ENCODE measurements around the gene DIRAS1. TPM values are rescaled to one million over a fixed set of nuclear protein-coding genes. Genes with fewer than 3 reads are reported as not detected.

DIRAS1 gene
- 1 to 10 TPM in 2 of 4 donors, under 1 TPM in 1, not detected in 1; 0.62 to 2.5 (median 2.0) TPM for total RNA-seq

GRCh38 chr19:2720777-2721569 is at the start of gene DIRAS1:
Gene DIRAS1 (minus strand): TSS chr19:2721372. CDS start chr19:2717806, 3,566 bp downstream.
- H3K36me3 ChIP-seq: no peaks in the 10 kb centered on the region
- peaks cover 32 to 42% (median 36%) of the 10 kb centered on the region in 3 donors for H3K27me3 ChIP-seq
- no peaks in the 10 kb centered on the region for H3K9me3 ChIP-seq
- intact Hi-C loops (cut with DNase I; ENCODE audit: low total_unique reads) (no loop called here), in situ Hi-C loops (cut with MboI; ENCODE audit: low sequenced_read_pairs in 4 of 4) (no loop called here)
- DNase-seq (no peak), ATAC-seq (no peak)
- H3K27ac ChIP-seq: no peak within 1 kb of the TSS
- peaks cover 12 to 14% of the 10 kb centered on the region in 2 donors for H3K4me1 ChIP-seq
- H3K4me3 ChIP-seq: peak within 1 kb of the TSS in 1 of 4 donors; percentile 23
- no peak for TF ChIP-seq POLR2A (IDR thresholded peaks at IDR 0.05)
- TF ChIP-seq CTCF (IDR thresholded peaks at IDR 0.05 in 4 of 5, conservative IDR thresholded peaks at IDR 0.05 in 1 of 5): no peak

- H3K4me1 ChIP-seq: peaks cover 34 to 50% of the 10 kb centered on the region in 2 donors
- ATAC-seq (peak; percentile 52 to 72), DNase-seq (peak in 1 of 2 donors; percentile 68)
- intact Hi-C loops (cut with DNase I; ENCODE audit: low total_unique reads): no loop called here
- H3K27me3 ChIP-seq: no peaks in the 10 kb centered on the region
- in situ Hi-C loops (cut with MboI; ENCODE audit: low sequenced_read_pairs in 4 of 4): no loop called here
- TF ChIP-seq POLR2A (IDR thresholded peaks at IDR 0.05) (no peak), CTCF (IDR thresholded peaks at IDR 0.05 in 4 of 5, conservative IDR thresholded peaks at IDR 0.05 in 1 of 5) (no peak)
- H3K27ac ChIP-seq: peak overlapping the region; percentile 53 to 81 (median 70)
- H3K36me3 ChIP-seq: peaks cover 0 to 25% of the 10 kb centered on the region in 2 donors
- H3K9me3 ChIP-seq: no peaks in the 10 kb centered on the region
- peak overlapping the region in 1 of 4 donors; percentile 1 for H3K4me3 ChIP-seq
These were observed 49.2 kb upstream of the DIRAS1 start for GRCh38 chr19:2770055-2771013.

GRCh38 chr19:2769218-2769617 is 48.0 kb upstream of the DIRAS1 start:
- intact Hi-C loops (cut with DNase I; ENCODE audit: low total_unique reads) (no loop called here), in situ Hi-C loops (cut with MboI; ENCODE audit: low sequenced_read_pairs in 4 of 4) (no loop called here)
- Histone ChIP-seq H3K36me3 (peaks cover 0 to 36% of the 10 kb centered on the region in 2 donors), H3K27ac (no peak overlapping the region), H3K4me3 (no peak overlapping the region), H3K4me1 (peaks cover 24 to 39% of the 10 kb centered on the region in 2 donors), H3K9me3 (no peaks in the 10 kb centered on the region), H3K27me3 (no peaks in the 10 kb centered on the region)
- TF ChIP-seq CTCF (IDR thresholded peaks at IDR 0.05 in 4 of 5, conservative IDR thresholded peaks at IDR 0.05 in 1 of 5) (no peak), POLR2A (IDR thresholded peaks at IDR 0.05) (no peak)
- DNase-seq: no peak
- no peak for ATAC-seq

- intact Hi-C loops (cut with DNase I; ENCODE audit: low total_unique reads): no loop called here
- Histone ChIP-seq H3K4me3 (no peak overlapping the region), H3K4me1 (peaks cover 21 to 35% of the 10 kb centered on the region in 2 donors), H3K27ac (no peak overlapping the region), H3K27me3 (no peaks in the 10 kb centered on the region), H3K9me3 (no peaks in the 10 kb centered on the region), H3K36me3 (peaks cover 0 to 42% of the 10 kb centered on the region in 2 donors)
- no peak for ATAC-seq
- no peak for DNase-seq
- TF ChIP-seq POLR2A (IDR thresholded peaks at IDR 0.05) (no peak), CTCF (IDR thresholded peaks at IDR 0.05 in 4 of 5, conservative IDR thresholded peaks at IDR 0.05 in 1 of 5) (no peak)
- in situ Hi-C loops (cut with MboI; ENCODE audit: low sequenced_read_pairs in 4 of 4): no loop called here
These were observed 47.4 kb upstream of the DIRAS1 start for GRCh38 chr19:2768365-2769132.
